DMS153 treated with DMSO at 0.1 percent for 48 hours (cell line): Measurements from ENCODE around the gene GSX2.
"Not testable (repeated sequence)": the region's sequence is repeated elsewhere in the genome, so short reads cannot be mapped to it uniquely, and the experiment has no call there.

Experiments used
- DNase-seq: peaks from one replicate; lab custom pipeline; 2025; ENCODE audit not compliant: unreplicated experiment; lab: John Stamatoyannopoulos, UW

Gene GSX2

DNA sequence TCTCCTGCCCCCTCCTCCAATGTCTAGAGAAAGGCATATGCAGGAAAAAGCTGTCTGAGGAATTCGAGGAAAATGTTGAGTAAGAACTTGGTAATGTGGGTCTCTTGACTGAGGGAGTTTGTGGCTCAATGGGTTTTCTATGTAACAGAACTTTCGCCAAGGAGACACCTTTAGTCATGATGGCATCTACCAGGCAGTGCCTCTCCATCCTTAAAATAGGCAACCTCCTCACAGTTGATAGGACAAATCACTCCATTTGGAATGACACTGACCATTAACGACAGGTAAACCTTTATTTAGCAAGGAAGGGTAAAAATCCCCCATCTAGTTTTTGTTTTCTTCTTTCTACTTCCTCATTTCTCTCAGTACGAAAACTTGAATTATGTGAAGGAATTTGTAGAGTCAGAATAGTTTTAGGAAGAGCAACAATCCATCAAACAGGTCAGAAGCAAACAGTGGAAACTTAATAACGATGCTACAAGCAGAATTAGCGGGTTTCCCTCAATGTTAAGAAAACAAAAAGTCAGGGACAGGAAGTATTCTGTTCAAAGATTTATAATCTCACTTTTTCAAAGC lies 2.7 kb downstream of the GSX2 start:
- no peak for DNase-seq

DNA sequence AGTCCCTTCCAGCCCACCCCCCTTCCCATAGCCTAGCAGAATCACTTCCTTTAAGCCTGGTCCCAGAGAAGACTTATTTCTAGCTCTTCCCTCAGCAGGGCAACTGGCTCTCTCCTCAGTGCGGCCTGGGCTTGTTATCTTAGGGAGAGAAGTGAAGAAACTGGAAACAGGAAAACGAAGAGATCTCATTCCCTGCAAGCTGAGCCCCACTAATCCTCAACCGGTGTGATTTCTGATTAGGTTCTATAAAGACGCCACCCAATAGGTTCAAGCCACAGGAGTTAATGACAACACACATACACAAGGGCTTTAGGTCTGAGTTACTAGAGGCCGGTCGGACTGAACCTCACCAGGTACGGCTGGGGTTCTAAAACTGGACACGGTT lies 3.2 kb downstream of the GSX2 start:
- no peak for DNase-seq

DNA sequence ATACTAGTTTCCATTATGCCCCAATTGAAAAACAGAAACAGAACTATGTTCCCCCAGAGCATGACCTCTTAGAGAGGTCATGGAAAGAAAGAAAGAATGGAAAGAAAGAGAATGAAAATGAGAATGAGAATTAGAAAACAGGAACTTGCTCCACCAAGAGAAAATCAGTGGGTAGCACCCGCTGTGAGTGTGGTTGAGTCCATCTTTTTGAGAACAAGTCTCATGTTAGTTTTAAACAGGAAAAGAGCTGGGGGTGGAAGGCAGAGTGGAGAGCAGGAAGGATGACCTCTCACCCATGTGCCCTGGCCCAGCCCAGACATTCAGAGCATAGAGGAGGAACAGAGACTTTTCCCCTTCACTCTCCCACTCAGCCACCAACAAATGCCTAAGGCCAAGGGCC lies 4.9 kb downstream of the GSX2 start:
- DNase-seq: no peak

DNA sequence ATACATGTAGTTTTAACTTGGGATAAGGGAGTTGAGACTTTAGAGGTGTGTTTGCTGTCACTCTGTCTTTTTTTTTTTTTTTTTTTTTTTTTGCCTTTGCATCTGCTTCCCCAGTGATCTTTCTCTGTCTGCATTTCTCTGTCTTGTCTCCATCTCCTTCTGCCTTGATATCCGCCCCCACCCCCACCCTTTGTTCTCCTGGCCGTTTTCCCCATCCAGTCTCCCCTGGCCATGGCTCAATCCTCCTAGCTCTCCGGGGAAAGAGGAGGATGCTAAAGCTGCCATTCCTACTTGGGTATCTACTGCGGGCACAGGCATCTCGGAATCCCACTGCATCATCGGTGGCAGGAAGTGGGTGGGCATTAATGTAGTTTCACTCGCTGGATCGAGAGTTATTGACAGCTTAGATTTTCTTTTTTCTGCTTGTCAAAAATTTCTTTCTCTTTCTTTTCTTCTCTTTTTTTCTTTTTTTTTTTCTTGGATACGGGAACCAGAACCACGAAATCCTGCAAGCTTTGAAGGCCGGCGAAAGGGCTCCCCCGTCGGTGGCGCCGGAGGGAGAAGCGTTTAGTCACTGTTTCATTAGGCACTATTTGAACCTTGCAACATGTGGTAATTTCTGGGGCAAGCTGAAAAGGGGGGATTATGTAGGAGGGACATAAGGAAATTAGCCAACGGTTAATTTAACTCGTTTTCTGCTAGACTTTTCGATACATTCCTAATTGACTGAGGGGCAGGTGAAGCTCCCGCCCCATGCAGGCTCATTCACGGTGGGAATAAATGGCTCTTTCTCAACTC lies 8.2 kb downstream of the GSX2 start:
- no peak for DNase-seq

DNA sequence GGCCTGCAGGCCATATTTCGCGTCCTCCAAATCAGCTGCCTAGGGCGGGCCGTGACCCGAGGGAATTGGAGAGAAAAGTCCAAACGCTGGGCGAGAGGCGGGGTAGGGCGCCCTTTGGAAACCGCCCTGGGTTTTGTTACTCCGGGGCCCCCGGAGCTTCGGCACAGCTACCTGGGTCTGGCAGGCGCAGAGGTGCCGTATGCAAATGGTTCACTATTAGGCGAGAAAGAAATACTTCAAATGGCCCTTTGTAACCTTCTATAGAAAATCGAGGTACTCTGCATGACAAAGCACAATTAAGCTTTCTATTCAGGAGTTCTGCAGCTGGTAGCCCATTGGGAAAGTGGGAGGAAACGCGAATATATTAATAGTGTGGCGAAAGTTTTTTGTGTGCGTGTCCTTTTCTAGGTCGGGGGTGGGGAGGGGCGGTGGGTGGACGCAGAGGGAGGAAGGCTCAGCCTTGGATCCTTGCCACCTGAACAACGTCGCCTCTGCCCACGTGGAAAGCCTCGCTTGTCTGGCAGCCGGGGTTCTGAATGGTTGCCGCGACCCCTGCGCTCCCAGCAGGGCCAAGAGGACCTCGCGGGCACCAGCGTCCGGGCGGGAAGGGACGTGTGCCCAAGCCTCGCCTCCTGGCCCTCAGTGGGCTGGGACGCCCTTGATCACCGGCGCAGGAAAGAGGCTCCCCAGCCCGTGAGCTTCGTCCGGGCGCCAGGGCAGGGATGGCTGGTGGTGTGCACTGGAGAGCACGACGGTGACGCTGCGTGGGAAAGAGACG lies 9.5 kb downstream of the GSX2 start:
- no peak for DNase-seq

DNA sequence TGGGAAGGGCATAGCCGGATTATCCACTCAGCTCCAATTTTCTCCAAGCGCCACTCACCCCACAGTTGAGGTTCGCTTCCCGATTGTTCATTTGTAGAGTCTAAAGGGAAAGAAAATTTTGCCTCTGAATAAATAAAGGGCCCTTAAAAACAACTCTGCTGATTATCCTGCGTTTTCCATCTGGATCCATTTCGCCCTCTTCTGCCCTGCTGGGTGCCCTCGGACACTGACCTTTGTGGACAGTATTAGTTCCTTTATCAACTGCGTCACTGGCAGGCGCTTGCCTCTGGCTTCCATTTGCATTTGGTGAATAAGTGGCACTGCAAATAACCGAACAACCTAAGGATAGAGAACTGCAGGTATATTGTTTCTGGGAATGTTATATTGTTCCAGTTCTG lies 10.1 kb downstream of the GSX2 start:
- no peak for DNase-seq

DNA sequence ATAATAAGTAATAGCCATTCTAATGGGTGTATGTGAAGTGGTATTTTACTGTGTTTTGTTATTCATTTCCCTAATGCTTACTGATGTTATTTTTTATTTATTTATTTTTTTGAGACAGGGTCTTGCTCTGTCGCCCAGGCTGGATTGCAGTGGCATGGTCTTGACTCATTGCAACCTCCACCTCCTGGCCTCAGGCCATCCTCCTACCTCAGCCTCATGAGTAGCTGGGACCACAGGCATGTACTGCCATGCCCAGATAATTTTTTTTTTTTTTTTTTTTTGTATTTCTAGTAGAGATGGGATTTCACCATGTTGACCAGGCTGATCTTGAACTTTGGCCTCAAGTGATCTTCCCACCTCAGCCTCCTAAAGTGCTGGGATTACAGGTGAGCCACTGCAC lies 13.2 kb downstream of the GSX2 start:
- not testable (repeated sequence) for DNase-seq

DNA sequence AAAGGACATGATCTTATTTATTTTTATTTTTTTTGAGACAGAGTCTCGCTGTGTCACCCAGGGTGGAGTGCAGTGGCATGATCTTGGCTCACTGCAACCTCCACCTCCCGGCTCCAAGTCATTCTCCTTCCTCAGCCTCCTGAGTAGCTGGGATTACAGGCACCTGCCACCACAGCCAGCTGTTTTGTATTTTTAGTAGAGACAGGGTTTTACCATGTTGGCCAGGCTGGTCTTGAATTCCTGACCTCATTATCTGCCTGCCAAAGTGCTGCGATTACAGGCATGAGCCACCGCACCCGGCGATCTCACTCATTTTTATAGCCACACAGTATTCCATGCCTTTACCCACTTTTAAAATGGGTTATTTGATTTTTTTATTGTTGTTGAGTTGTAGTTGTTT lies 16.3 kb downstream of the GSX2 start:
- not testable (repeated sequence) for DNase-seq

DNA sequence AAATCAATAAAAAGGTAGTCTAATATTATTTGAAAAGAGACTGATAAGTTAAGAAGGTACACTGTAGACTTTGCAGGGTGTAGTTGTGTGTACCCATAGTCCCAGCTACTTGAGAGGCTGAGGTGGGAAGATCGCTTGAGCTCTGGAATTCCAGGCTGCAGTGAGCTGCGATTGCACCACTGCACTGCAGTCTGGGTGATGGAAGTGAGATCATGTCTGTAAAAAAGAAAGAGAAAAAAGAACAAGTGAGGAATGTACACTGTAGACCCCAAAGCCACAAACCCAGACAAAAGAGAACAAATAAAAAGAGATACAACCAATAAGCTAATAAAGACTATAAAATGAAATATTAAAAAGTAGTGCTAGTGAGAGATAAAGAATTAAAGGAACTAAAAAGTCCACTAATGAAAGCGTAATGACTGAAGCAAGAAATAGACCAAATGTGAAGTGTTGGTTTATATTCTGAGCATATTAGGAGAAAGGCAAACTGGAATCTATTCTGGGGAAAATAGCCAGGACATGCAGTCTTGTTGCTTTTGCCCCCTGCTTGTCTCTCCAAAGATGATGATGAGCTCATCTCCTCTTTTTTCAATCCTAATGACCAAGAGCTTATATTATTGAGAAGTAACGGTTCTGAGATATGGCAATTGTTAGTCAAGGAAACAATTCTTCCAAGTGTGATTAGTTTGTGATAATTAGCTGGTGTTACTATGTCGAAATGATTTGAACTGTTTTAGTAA lies 19.1 kb downstream of the GSX2 start:
- DNase-seq: no peak

DNA sequence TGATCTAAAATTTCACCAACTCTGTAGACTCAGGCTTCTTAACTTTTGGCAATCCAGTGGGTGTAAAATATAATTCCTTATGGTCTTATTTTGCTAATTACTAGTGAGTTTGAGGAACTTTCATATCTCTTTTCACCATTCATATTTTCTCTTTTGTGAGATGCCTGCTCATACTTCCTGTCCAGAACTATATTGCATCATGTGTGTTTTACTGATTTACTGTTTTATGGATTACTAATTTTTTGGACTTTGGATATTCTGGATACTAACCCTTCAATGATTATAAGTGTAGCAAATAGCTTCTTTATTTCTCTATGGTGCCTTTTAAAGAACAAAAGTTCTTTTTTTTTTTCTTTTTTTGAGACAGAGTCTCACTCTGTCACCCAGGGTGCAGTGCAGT lies 20.6 kb downstream of the GSX2 start:
- DNase-seq: no peak

DNA sequence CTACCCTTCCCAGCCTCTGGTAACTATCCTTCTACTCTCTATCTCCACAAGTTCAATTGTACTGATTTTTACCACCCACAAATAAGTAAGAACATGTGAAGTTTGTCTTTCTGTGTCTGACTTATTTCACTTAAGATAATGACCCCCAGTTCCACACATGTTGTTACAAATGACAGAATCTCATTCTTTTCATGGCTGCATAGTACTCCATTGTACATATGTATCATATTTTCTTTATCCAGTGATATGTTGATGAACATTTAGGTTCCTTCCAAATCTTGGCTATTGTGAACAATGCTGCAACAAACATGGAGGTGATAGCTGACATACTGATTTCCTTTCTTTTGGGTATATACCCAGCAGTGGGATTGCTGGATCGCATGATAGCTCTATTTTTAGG lies 27.7 kb downstream of the GSX2 start:
- no peak for DNase-seq

DNA sequence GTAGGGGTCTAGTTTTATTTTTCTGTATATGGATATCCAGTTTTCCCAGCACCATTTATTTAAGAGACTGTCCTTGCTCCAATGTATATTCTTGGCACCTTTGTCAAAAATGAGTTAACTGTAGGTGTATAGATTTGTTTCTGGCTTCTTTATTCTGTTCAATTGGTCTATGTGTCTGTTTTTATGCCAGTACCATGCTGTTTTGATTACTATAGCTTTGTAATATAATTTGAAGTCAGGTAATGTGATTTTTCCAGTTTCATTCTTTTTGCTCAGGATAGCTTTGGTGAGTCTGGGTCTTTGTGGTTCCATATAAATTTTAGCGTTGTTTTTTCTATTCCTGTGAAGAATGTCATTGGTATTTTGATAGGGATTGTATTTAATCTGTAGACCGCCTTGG lies 28.7 kb downstream of the GSX2 start:
- DNase-seq: not testable (repeated sequence)

DNA sequence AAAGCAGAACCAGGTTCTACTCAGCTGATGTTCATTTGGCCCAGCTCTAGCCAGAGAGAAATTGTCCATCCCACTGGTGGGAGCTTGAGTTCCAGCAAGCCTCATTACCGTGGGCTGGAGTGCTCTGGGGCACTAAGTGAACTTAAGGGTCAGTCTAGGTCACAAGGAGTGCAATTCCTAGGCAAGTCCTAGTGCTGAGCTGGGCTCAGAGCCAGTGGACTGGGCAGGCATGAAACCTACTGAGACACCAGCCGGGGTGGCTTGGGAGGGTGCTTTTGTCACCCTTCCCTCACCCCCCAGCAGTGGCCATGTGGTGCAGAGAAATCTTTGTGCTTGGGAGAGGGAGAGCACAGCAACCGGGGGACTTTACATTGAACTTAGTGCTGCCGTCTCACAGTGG lies 39.4 kb downstream of the GSX2 start:
- no peak for DNase-seq

DNA sequence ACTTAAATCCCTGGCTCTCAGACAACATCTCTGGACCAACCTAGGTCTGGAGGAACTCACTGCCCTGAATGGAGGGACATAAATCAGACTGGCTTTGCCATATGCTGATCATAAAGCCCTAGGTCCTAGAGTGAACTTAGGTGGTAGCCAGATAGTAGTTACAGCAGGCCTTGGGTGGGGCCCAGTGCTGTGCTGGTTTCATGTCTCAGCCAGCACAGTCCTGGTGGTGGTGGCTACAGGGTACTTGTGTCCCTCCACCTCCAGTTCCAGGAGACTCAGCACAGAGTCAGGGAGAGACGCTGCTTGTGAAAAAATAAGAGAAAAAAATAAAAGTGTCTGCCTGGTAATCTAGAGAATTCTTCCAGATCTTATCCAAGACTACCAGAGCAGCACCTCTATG lies 40.3 kb downstream of the GSX2 start:
- no peak for DNase-seq

DNA sequence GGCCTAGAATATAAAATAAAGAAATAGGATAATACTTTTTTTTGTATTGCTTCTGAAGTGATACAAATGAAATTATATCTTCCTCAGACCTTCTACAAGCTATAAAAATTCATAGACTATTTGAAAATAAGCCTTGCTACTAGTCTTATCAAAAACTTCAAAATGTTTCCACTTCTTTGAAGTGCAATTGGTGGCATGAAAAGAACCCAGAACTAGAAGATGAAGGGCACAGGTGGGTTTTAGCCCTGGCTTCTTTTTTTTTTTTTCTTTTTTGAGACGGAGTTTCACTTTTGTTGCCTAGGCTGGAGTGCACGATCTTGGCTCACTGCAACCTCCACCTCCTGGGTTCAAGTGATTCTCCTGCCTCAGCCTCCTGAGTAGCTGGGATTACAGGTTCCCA lies 44.2 kb downstream of the GSX2 start:
- no peak for DNase-seq

DNA sequence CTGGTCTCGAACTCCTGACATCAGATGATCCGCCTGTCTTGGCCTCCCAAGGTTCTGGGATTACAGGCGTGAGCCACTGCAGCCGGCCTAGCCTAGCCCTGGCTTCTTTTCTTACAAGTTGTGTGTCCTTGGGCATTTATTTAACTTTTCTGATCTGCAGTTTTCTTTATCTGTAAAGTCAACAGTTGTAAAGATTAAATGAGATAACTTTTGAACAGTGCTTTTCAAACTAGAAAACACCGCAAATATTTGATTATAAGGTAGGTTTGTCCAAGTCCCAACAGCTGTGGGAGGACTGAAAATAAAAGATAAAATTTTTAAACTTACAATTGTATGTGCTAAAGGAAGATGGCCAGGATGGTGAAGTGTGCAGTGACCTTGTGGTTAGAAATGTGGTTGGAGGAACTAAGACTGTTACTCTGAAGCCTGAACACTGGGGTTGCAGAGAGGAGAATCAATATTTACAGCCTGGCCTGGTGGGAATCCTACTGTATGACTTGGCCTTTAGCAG lies 44.8 kb downstream of the GSX2 start:
- DNase-seq: no peak

DNA sequence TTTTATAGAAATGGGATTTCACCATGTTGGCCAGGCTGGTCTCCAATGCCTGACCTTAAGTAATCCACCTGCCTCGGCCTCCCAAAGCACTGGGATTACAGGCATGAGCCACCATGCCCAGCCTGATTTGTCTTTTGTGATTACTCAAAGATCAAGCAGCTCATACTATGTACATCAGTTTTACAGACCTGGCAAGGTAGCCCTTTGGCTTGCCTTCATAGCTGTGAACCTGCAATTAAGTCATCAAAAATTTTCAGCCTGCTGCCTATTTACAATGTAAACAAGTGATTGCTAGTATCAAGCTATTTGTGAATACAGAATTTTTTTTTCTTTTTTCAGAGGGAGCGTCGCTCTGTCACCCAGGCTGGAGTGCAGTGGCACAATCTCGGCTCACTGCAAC lies 46.2 kb downstream of the GSX2 start:
- no peak for DNase-seq

DNA sequence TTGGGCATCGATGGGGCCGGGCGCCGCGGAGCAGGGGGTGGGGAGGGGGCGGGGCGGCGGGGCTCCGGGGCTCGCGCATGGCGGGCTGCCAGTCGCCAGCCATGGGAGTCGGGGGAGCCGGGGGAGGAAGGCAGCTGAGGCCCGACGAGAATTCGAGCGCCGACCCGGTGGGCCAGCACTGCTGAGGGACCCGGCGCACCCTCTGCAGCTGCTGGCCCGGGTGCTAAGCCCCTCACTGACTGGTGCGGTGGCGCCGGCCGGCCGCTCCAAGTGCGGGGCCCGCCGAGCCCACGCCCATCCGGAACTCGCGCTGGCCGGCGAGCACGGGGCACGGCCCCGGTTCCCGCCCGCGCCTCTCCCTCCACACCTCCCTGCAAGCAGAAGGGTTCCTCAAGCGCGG lies 49.4 kb downstream of the GSX2 start:
- no peak for DNase-seq
